Measurements from ENCODE around the gene TOX3. TPM values are rescaled to one million over a fixed set of nuclear protein-coding genes. Genes with fewer than 3 reads are reported as not detected.

The TOX3 gene
- total and polyA plus RNA-seq, 10 of the 15 experiments (the other 5 are each of a cell fraction or from before 2014, with no cell fraction given): not detected

DNA sequence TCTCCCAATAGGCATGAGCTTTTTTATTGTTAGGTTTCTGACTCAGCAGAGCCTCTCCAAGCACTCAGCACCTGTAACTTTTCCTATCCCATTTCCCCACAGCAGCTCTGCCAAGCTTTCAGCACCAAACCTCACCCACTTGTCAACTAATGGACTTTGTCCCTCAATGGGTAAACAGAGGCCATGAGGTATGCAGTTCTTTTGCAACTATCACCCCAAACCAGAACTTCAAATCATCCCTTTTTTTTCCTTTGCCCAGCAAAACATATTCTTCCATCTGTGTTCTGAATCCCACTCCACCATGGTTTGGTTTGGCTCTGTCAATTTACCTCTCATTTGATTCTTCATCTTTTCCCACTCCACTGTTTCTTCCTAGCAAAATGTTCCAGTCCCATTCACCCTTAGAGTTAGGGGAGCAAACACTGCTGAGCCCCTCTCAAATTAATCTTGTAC lies 58.1 kb downstream of the TOX3 start:
- Histone ChIP-seq H3K9ac (ENCODE audit: control insufficient read depth, insufficient read depth, low read length) (no peak overlapping the region), H2AFZ (ENCODE audit: control insufficient read depth, low read depth, low read length) (no peak overlapping the region), H3K4me2 (ENCODE audit: control insufficient read depth, insufficient read depth) (no peak overlapping the region), H3K36me3 (ENCODE audit: control insufficient read depth in 2 of 2, insufficient read depth in 2 of 2, low read length in 1 of 2) (no peaks in the 10 kb centered on the region), H3K27me3 (replicated peaks in 1 of 2; ENCODE audit: control insufficient read depth in 2 of 2, insufficient read depth in 2 of 2, low read length in 1 of 2) (no peaks in the 10 kb centered on the region), H3K9me3 (replicated peaks; ENCODE audit: control insufficient read depth, insufficient read depth, low read length) (no peaks in the 10 kb centered on the region), H3K79me2 (ENCODE audit: control insufficient read depth, insufficient read depth, low read length) (no peaks in the 10 kb centered on the region), H3K4me3 (no peak overlapping the region), H4K20me1 (ENCODE audit: control insufficient read depth, insufficient read depth) (no peaks in the 10 kb centered on the region), H3K27ac (ENCODE audit: control insufficient read depth, insufficient read depth) (no peak overlapping the region), H3K4me1 (ENCODE audit: control insufficient read depth, insufficient read depth, low read length) (no peaks in the 10 kb centered on the region)
- no TSS peak for BruUV-seq (replicated peaks)
- CTCF ChIA-PET: no interaction called here
- SMC1A ChIA-PET (ENCODE audit: uncharacterized antibody, unreplicated experiment): interaction anchor here (1.0 to 1.7 kb wide), 3 partner anchors 11 to 85 kb away, joined by 3 to 4 read pairs (median 3); no protein-coding TSS in a partner anchor
- intact Hi-C loops (cut with micrococcal nuclease; ENCODE audit: unreplicated experiment) (no loop called here), in situ Hi-C loops (cut with MboI) (no loop called here)
- RAD21 ChIA-PET (ENCODE audit: unreplicated experiment): no interaction called here
- no peak for ATAC-seq
- no peak for FAIRE-seq
- POLR2A ChIA-PET: no interaction called here
- TF ChIP-seq ZNF622 (IDR thresholded peaks at IDR 0.05) (no peak), CREM (IDR thresholded peaks at IDR 0.05; ENCODE audit: low read depth) (no peak), EGR1 (IDR thresholded peaks at IDR 0.05; ENCODE audit: borderline replicate concordance in 1 of 2, low read depth in 2 of 2, low read length in 2 of 2) (no peak), MXI1 (IDR thresholded peaks at IDR 0.05; ENCODE audit: low read depth, low read length) (no peak), POU2F2 (IDR thresholded peaks at IDR 0.05; ENCODE audit: borderline replicate concordance, low read depth, low read length) (no peak), FOS (IDR thresholded peaks at IDR 0.05; ENCODE audit: borderline replicate concordance, extremely low read depth, insufficient read length) (no peak), ZSCAN29 (IDR thresholded peaks at IDR 0.05) (no peak), CBX5 (IDR thresholded peaks at IDR 0.05; ENCODE audit: low read depth) (no peak), POLR2A (IDR thresholded peaks at IDR 0.05; ENCODE audit: low read depth, low read length) (no peak), KDM1A (IDR thresholded peaks at IDR 0.05; ENCODE audit: borderline replicate concordance) (no peak)
- TF ChIP-seq, protein P1, sequence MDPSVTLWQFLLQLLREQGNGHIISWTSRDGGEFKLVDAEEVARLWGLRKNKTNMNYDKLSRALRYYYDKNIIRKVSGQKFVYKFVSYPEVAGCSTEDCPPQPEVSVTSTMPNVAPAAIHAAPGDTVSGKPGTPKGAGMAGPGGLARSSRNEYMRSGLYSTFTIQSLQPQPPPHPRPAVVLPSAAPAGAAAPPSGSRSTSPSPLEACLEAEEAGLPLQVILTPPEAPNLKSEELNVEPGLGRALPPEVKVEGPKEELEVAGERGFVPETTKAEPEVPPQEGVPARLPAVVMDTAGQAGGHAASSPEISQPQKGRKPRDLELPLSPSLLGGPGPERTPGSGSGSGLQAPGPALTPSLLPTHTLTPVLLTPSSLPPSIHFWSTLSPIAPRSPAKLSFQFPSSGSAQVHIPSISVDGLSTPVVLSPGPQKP (IDR thresholded peaks at IDR 0.05; ENCODE audit: low read depth, low read length): no peak
- TF ChIP-seq, protein P2, sequence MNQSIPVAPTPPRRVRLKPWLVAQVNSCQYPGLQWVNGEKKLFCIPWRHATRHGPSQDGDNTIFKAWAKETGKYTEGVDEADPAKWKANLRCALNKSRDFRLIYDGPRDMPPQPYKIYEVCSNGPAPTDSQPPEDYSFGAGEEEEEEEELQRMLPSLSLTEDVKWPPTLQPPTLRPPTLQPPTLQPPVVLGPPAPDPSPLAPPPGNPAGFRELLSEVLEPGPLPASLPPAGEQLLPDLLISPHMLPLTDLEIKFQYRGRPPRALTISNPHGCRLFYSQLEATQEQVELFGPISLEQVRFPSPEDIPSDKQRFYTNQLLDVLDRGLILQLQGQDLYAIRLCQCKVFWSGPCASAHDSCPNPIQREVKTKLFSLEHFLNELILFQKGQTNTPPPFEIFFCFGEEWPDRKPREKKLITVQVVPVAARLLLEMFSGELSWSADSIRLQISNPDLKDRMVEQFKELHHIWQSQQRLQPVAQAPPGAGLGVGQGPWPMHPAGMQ (IDR thresholded peaks at IDR 0.05; ENCODE audit: borderline replicate concordance): no peak
- TF ChIP-seq, protein P3, sequence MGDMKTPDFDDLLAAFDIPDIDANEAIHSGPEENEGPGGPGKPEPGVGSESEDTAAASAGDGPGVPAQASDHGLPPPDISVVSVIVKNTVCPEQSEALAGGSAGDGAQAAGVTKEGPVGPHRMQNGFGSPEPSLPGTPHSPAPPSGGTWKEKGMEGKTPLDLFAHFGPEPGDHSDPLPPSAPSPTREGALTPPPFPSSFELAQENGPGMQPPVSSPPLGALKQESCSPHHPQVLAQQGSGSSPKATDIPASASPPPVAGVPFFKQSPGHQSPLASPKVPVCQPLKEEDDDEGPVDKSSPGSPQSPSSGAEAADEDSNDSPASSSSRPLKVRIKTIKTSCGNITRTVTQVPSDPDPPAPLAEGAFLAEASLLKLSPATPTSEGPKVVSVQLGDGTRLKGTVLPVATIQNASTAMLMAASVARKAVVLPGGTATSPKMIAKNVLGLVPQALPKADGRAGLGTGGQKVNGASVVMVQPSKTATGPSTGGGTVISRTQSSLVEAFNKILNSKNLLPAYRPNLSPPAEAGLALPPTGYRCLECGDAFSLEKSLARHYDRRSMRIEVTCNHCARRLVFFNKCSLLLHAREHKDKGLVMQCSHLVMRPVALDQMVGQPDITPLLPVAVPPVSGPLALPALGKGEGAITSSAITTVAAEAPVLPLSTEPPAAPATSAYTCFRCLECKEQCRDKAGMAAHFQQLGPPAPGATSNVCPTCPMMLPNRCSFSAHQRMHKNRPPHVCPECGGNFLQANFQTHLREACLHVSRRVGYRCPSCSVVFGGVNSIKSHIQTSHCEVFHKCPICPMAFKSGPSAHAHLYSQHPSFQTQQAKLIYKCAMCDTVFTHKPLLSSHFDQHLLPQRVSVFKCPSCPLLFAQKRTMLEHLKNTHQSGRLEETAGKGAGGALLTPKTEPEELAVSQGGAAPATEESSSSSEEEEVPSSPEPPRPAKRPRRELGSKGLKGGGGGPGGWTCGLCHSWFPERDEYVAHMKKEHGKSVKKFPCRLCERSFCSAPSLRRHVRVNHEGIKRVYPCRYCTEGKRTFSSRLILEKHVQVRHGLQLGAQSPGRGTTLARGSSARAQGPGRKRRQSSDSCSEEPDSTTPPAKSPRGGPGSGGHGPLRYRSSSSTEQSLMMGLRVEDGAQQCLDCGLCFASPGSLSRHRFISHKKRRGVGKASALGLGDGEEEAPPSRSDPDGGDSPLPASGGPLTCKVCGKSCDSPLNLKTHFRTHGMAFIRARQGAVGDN (IDR thresholded peaks at IDR 0.05): no peak
- TF ChIP-seq, protein P4, sequence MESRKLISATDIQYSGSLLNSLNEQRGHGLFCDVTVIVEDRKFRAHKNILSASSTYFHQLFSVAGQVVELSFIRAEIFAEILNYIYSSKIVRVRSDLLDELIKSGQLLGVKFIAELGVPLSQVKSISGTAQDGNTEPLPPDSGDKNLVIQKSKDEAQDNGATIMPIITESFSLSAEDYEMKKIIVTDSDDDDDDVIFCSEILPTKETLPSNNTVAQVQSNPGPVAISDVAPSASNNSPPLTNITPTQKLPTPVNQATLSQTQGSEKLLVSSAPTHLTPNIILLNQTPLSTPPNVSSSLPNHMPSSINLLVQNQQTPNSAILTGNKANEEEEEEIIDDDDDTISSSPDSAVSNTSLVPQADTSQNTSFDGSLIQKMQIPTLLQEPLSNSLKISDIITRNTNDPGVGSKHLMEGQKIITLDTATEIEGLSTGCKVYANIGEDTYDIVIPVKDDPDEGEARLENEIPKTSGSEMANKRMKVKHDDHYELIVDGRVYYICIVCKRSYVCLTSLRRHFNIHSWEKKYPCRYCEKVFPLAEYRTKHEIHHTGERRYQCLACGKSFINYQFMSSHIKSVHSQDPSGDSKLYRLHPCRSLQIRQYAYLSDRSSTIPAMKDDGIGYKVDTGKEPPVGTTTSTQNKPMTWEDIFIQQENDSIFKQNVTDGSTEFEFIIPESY (IDR thresholded peaks at IDR 0.05): no peak
- TF ChIP-seq, protein P5, sequence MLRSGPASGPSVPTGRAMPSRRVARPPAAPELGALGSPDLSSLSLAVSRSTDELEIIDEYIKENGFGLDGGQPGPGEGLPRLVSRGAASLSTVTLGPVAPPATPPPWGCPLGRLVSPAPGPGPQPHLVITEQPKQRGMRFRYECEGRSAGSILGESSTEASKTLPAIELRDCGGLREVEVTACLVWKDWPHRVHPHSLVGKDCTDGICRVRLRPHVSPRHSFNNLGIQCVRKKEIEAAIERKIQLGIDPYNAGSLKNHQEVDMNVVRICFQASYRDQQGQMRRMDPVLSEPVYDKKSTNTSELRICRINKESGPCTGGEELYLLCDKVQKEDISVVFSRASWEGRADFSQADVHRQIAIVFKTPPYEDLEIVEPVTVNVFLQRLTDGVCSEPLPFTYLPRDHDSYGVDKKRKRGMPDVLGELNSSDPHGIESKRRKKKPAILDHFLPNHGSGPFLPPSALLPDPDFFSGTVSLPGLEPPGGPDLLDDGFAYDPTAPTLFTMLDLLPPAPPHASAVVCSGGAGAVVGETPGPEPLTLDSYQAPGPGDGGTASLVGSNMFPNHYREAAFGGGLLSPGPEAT (IDR thresholded peaks at IDR 0.05; ENCODE audit: low read depth): no peak
- no peak for DNase-seq (ENCODE audit: low read depth, low spot score)
